HepG2 (cell line): ENCODE data around the gene SIGLEC1. TPM values are rescaled to one million over a fixed set of nuclear protein-coding genes. Genes with fewer than 3 reads are reported as not detected.

Source experiments
- ESRRA ChIP-seq: sonication (generic); formaldehyde crosslinking; IDR thresholded peaks from 2 replicates; pipeline ENCODE4 v1.5.1; 2020; ENCODE audit warnings: mild to moderate bottlenecking, low read depth, missing genetic modification reagents
- FOXP1 ChIP-seq, 2 experiments: fragments of 450-650 bp in 1 of 2; IDR thresholded peaks; 2 replicates each; pipeline ENCODE4 v1.6.1; 2017 to 2018; ENCODE audit warnings: antibody characterized with exemption in 1 of 2
- FOXP4 ChIP-seq: sonication (generic); formaldehyde crosslinking; IDR thresholded peaks from 2 replicates; pipeline ENCODE4 v1.4.0; 2020; ENCODE audit warnings: missing genetic modification reagents
- GRHL1 ChIP-seq: sonication (generic); formaldehyde crosslinking; conservative IDR thresholded peaks from 2 replicates; pipeline ENCODE4 v1.8.0; 2022; ENCODE audit warnings: missing genetic modification reagents
- MAFF ChIP-seq: IDR thresholded peaks from 2 replicates; pipeline ENCODE4 v1.6.1; 2011; ENCODE audit warnings: low read depth, low read length, improper control_type of control experiment
- MBNL3 ChIP-seq: fragments of 250-450 bp; sonication (Bioruptor Pico); conservative IDR thresholded peaks from 2 replicates; pipeline ENCODE4 v1.8.0; 2022; ENCODE audit warnings: mild to moderate bottlenecking, inconsistent platforms
- MIXL1 ChIP-seq: IDR thresholded peaks from 2 replicates; pipeline ENCODE4 v1.6.1; 2016
- NFKBIZ ChIP-seq: IDR thresholded peaks from 2 replicates; pipeline ENCODE4 v1.6.1; 2018; ENCODE audit warnings: missing genetic modification reagents, missing compliant biosample characterization
- TAF15 ChIP-seq: fragments of 200-400 bp; formaldehyde crosslinking; IDR thresholded peaks from one replicate; pipeline ENCODE4 v1.6.1; 2018; ENCODE audit warnings: mild to moderate bottlenecking, low read depth, low read length; ENCODE audit not compliant: poor library complexity, severe bottlenecking
- TCF12 ChIP-seq, 2 experiments: fragments of 450-650 bp in 1 of 2; sonication (generic) in 1 of 2; formaldehyde crosslinking in 1 of 2; IDR thresholded peaks; 2 replicates each; pipeline versions ENCODE4 v1.6.1 to v1.8.0; 2017 to 2022; ENCODE audit warnings: antibody characterized with exemption in 1 of 2, mild to moderate bottlenecking in 1 of 2, missing genetic modification reagents in 1 of 2, moderate library complexity in 1 of 2
- TCF7L2 ChIP-seq: IDR thresholded peaks from 2 replicates; pipeline ENCODE4 v1.6.1; 2011; ENCODE audit warnings: mild to moderate bottlenecking, low read depth, low read length, moderate library complexity
- TSC22D2 ChIP-seq: sonication (generic); formaldehyde crosslinking; IDR thresholded peaks from 2 replicates; pipeline ENCODE4 v1.5.1; 2020; ENCODE audit warnings: missing genetic modification reagents, mild to moderate bottlenecking, borderline replicate concordance
- ZNF556 ChIP-seq: sonication (generic); formaldehyde crosslinking; IDR thresholded peaks from 2 replicates; pipeline ENCODE4 v1.4.0; 2020; ENCODE audit warnings: mild to moderate bottlenecking, missing genetic modification reagents, borderline replicate concordance
- ZNF598 ChIP-seq: sonication (generic); formaldehyde crosslinking; IDR thresholded peaks from 2 replicates; pipeline ENCODE4 v1.5.1; 2020; ENCODE audit warnings: mild to moderate bottlenecking, missing genetic modification reagents, borderline replicate concordance
- polyA plus RNA-seq, 8 experiments: library from polyadenylated mRNA; depleted of rRNA in 3 of 8; stranded (reverse) in 7 of 8; unstranded in 1 of 8; fragments of >200 nt; fragmentation: Illumina TruSeq in 4 of 8; extraction: Trizol in 4 of 8; gene quantifications; 2 replicates each; pipeline versions ENCODE4 v1.2.1 to v1.2.3, GENCODE V29; 2011 to 2016; ENCODE audit warnings: low read depth in 4 of 8, missing spikeins in 1 of 8, mixed read lengths in 1 of 8; ENCODE audit not compliant: insufficient read depth in 1 of 8
- total RNA-seq, 5 experiments: library from RNA; depleted of rRNA; stranded (reverse); fragments of >200 nt; fragmentation: Illumina TruSeq; extraction: Trizol; gene quantifications; 2 replicates each; pipeline ENCODE4 v1.2.3, GENCODE V29; 2016; ENCODE audit warnings: low read depth in 1 of 5
- TF ChIP-seq, protein P1 (sequence below): IDR thresholded peaks from 2 replicates; pipeline ENCODE4 v1.6.1; 2016; ENCODE audit warnings: missing biosample characterization, missing genetic modification reagents, low read depth
- TF ChIP-seq, protein P2 (sequence below): fragments of 450-650 bp; IDR thresholded peaks from 2 replicates; pipeline ENCODE4 v1.6.1; 2017
- TF ChIP-seq, protein P3 (sequence below): IDR thresholded peaks from 2 replicates; pipeline ENCODE4 v1.6.1; 2016; ENCODE audit warnings: low read depth, control low read depth
- TF ChIP-seq, protein P4 (sequence below): sonication (generic); formaldehyde crosslinking; IDR thresholded peaks from 2 replicates; pipeline ENCODE4 v1.4.0; 2020; ENCODE audit warnings: missing genetic modification reagents

Gene SIGLEC1
- total and polyA plus RNA-seq, 2 of the 13 experiments (the other 11 are each of a cell fraction or from before 2014, with no cell fraction given) = 0.01 TPM; not detected in 1

- TF ChIP-seq, protein P1, sequence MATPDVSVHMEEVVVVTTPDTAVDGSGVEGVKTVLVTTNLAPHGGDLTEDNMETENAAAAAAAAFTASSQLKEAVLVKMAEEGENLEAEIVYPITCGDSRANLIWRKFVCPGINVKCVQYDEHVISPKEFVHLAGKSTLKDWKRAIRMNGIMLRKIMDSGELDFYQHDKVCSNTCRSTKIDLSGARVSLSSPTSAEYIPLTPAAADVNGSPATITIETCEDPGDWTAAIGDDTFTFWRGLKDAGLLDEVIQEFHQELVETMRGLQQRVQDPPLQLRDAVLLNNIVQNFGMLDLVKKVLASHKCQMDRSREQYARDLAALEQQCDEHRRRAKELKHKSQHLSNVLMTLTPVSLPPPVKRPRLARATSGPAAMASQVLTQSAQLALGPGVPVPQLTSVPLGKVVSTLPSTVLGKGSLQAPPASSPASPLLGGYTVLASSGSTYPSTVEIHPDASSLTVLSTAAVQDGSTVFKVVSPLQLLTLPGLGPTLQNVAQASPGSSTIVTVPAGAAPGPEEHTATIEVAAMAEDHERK (CRISPR knock-in tag) = no peak
- TF ChIP-seq FOXP1 (IDR thresholded peaks at IDR 0.05) = no peak
- no peak for TF ChIP-seq FOXP1 (CRISPR knock-in tag; IDR thresholded peaks at IDR 0.05)
- no peak for TF ChIP-seq TCF12 (IDR thresholded peaks at IDR 0.05)
- TF ChIP-seq TCF12 (CRISPR knock-in tag; IDR thresholded peaks at IDR 0.05) = no peak; the same call in 1 of the 2 replicates
- TF ChIP-seq TSC22D2 = no peak
- TF ChIP-seq, protein P2, sequence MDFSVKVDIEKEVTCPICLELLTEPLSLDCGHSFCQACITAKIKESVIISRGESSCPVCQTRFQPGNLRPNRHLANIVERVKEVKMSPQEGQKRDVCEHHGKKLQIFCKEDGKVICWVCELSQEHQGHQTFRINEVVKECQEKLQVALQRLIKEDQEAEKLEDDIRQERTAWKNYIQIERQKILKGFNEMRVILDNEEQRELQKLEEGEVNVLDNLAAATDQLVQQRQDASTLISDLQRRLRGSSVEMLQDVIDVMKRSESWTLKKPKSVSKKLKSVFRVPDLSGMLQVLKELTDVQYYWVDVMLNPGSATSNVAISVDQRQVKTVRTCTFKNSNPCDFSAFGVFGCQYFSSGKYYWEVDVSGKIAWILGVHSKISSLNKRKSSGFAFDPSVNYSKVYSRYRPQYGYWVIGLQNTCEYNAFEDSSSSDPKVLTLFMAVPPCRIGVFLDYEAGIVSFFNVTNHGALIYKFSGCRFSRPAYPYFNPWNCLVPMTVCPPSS = no peak
- TF ChIP-seq FOXP4 (CRISPR knock-in tag) = no peak
- TF ChIP-seq, protein P3, sequence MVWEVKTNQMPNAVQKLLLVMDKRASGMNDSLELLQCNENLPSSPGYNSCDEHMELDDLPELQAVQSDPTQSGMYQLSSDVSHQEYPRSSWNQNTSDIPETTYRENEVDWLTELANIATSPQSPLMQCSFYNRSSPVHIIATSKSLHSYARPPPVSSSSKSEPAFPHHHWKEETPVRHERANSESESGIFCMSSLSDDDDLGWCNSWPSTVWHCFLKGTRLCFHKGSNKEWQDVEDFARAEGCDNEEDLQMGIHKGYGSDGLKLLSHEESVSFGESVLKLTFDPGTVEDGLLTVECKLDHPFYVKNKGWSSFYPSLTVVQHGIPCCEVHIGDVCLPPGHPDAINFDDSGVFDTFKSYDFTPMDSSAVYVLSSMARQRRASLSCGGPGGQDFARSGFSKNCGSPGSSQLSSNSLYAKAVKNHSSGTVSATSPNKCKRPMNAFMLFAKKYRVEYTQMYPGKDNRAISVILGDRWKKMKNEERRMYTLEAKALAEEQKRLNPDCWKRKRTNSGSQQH (CRISPR knock-in tag) = no peak
- no peak for TF ChIP-seq NFKBIZ (CRISPR knock-in tag)
- TF ChIP-seq MAFF = no peak
- TF ChIP-seq ESRRA (CRISPR knock-in tag) = no peak
- no peak for TF ChIP-seq GRHL1
- TF ChIP-seq TAF15 = no peak
- no peak for TF ChIP-seq ZNF598 (CRISPR knock-in tag)
- no peak for TF ChIP-seq MBNL3 (CRISPR knock-in tag)
- 0 out of 2 replicates have a peak, but pooled peaks have one; percentile 15 for TF ChIP-seq MIXL1 (CRISPR knock-in tag)
- TF ChIP-seq ZNF556 (CRISPR knock-in tag) = no peak
- TF ChIP-seq TCF7L2 = no peak
- TF ChIP-seq, protein P4, sequence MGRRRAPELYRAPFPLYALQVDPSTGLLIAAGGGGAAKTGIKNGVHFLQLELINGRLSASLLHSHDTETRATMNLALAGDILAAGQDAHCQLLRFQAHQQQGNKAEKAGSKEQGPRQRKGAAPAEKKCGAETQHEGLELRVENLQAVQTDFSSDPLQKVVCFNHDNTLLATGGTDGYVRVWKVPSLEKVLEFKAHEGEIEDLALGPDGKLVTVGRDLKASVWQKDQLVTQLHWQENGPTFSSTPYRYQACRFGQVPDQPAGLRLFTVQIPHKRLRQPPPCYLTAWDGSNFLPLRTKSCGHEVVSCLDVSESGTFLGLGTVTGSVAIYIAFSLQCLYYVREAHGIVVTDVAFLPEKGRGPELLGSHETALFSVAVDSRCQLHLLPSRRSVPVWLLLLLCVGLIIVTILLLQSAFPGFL (CRISPR knock-in tag) = no peak
These were observed 26.9 kb upstream of the SIGLEC1 start (continued) for GRCh38 chr20:3739054-3739925.
